SK-N-SH (cell line): ENCODE results near the gene AVPR2. TPM values are rescaled to one million over a fixed set of nuclear protein-coding genes. Genes with fewer than 3 reads are reported as not detected.

Experiments
- CTCF ChIA-PET: fragments of 300-600, 350-600 bp; formaldehyde crosslinking; extraction: SDS; loops from one replicate; lab custom pipeline; 2021; lab: Yijun Ruan, JAX
- POLR2A ChIA-PET: fragments of 350-600 bp; sonication (Branson Sonifier 250); formaldehyde crosslinking; extraction: SDS; loops from one replicate; lab custom pipeline; 2020; ENCODE audit warnings: antibody characterized with exemption, inconsistent platforms; lab: Yijun Ruan, JAX
- DNase-seq: peaks from one replicate; pipeline ENCODE4 v3.0.0; 2012
- H2AFZ ChIP-seq: fragments of 200-600 bp; sonication (generic); 2 replicates; pipeline ENCODE4 v1.8.1; 2016; ENCODE audit warnings: antibody characterized with exemption, mild to moderate bottlenecking, low read depth
- H3F3A ChIP-seq: fragments of 200-600 bp; sonication (generic); replicated peaks from 2 replicates; pipeline ENCODE3; 2016; ENCODE audit warnings: antibody characterized with exemption, mild to moderate bottlenecking; ENCODE audit not compliant: insufficient read depth
- H3K27ac ChIP-seq, 2 experiments: fragments of 200-500 bp in 1 of 2; fragments of 200-600 bp in 1 of 2; sonication (Bioruptor generic) in 1 of 2; sonication (generic), shearing (Covaris generic) in 1 of 2; 2 replicates each; pipeline versions ENCODE4 v1.5.1 to v1.6.1; 2014 to 2016; ENCODE audit warnings: low read depth in 2 of 2, inconsistent platforms in 1 of 2, low read length in 1 of 2, mild to moderate bottlenecking in 1 of 2, mixed read lengths in 1 of 2
- H3K27me3 ChIP-seq: fragments of 200-600 bp; sonication (generic), shearing (Covaris generic); 2 replicates; pipeline ENCODE4 v1.6.1; 2016; ENCODE audit warnings: mixed run types; ENCODE audit not compliant: insufficient read depth
- H3K36me3 ChIP-seq, 2 experiments: fragments of 200-500 bp in 1 of 2; fragments of 200-600 bp in 1 of 2; sonication (Bioruptor generic) in 1 of 2; sonication (generic) in 1 of 2; replicated peaks in 1 of 2; 2 replicates each; pipeline versions ENCODE3 to v1.5.1; 2014 to 2016; ENCODE audit warnings: low read length in 1 of 2, mild to moderate bottlenecking in 1 of 2; ENCODE audit not compliant: insufficient read depth in 2 of 2, control insufficient read depth in 1 of 2
- H3K4me1 ChIP-seq, 2 experiments: fragments of 200-500 bp in 1 of 2; fragments of 200-600 bp in 1 of 2; sonication (Bioruptor generic) in 1 of 2; sonication (generic), shearing (Covaris generic) in 1 of 2; 2 replicates each; pipeline versions ENCODE4 v1.5.1 to v1.6.1; 2014 to 2016; ENCODE audit warnings: low read depth in 1 of 2, low read length in 1 of 2, mixed run types in 1 of 2; ENCODE audit not compliant: insufficient read depth in 2 of 2, control insufficient read depth in 1 of 2
- H3K4me2 ChIP-seq: fragments of 200-600 bp; sonication (generic), shearing (Covaris generic); 2 replicates; pipeline ENCODE4 v1.6.1; 2017; ENCODE audit warnings: mixed run types
- H3K4me3 ChIP-seq, 2 experiments: fragments of 200-500 bp in 1 of 2; fragments of 200-600 bp in 1 of 2; sonication (Bioruptor generic) in 1 of 2; sonication (generic), shearing (Covaris generic) in 1 of 2; 2 replicates each; pipeline versions ENCODE4 v1.5.1 to v1.8.1; 2014 to 2016; ENCODE audit warnings: low read depth in 2 of 2, inconsistent platforms in 1 of 2, low read length in 1 of 2, mild to moderate bottlenecking in 1 of 2, mixed read lengths in 1 of 2, moderate library complexity in 1 of 2
- H3K79me2 ChIP-seq: fragments of 200-600 bp; sonication (generic); 2 replicates; pipeline ENCODE4 v1.8.1; 2017; ENCODE audit warnings: mild to moderate bottlenecking; ENCODE audit not compliant: insufficient read depth
- H3K9ac ChIP-seq: fragments of 200-600 bp; sonication (generic); 2 replicates; pipeline ENCODE4 v1.6.1; 2017; ENCODE audit warnings: mixed run types
- H3K9me2 ChIP-seq: fragments of 200-600 bp; sonication (generic); 2 replicates; pipeline ENCODE4 v1.6.1; 2017; ENCODE audit warnings: mixed run types
- H3K9me3 ChIP-seq: fragments of 200-600 bp; sonication (generic); 2 replicates; pipeline ENCODE4 v1.6.1; 2017; ENCODE audit warnings: mixed run types, mild to moderate bottlenecking, moderate library complexity
- H4K20me1 ChIP-seq: fragments of 200-600 bp; sonication (generic); 2 replicates; pipeline ENCODE4 v1.6.1; 2017; ENCODE audit warnings: mild to moderate bottlenecking, mixed run types; ENCODE audit not compliant: insufficient read depth
- EZH2phosphoT487 ChIP-seq: fragments of 200-600 bp; sonication (generic); IDR thresholded peaks from 2 replicates; pipeline ENCODE4 v1.6.1; 2017; ENCODE audit warnings: low read depth, mixed run types, mild to moderate bottlenecking, antibody characterized with exemption, moderate library complexity, borderline replicate concordance
- FOXM1 ChIP-seq: IDR thresholded peaks from 2 replicates; pipeline ENCODE4 v1.4.0; 2012; ENCODE audit warnings: low read depth, mild to moderate bottlenecking
- GABPA ChIP-seq: IDR thresholded peaks from 2 replicates; pipeline ENCODE4 v1.4.0; 2012; ENCODE audit warnings: low read depth, mild to moderate bottlenecking
- JUND ChIP-seq: IDR thresholded peaks from 2 replicates; pipeline ENCODE4 v1.4.0; 2012
- MXI1 ChIP-seq: IDR thresholded peaks from 2 replicates; pipeline ENCODE4 v1.6.1; 2012; ENCODE audit warnings: mild to moderate bottlenecking, low read depth, low read length, improper control_type of control experiment
- PBX3 ChIP-seq: IDR thresholded peaks from 2 replicates; pipeline ENCODE4; 2012
- RAD21 ChIP-seq: IDR thresholded peaks from 2 replicates; pipeline ENCODE4 v1.6.1; 2012; ENCODE audit warnings: mild to moderate bottlenecking, low read length
- RCOR1 ChIP-seq: fragments of 150-350 bp; IDR thresholded peaks from 2 replicates; pipeline ENCODE4 v1.6.1; 2017; ENCODE audit warnings: antibody characterized with exemption, low read length
- REST ChIP-seq: IDR thresholded peaks from 2 replicates; pipeline ENCODE4 v1.6.1; 2012; ENCODE audit warnings: mild to moderate bottlenecking, low read depth, low read length, moderate library complexity
- SIN3A ChIP-seq: IDR thresholded peaks from 2 replicates; pipeline ENCODE4 v1.6.1; 2012; ENCODE audit warnings: low read depth, mild to moderate bottlenecking, low read length, moderate library complexity, borderline replicate concordance
- SMC3 ChIP-seq: IDR thresholded peaks from 2 replicates; pipeline ENCODE4 v1.6.1; 2012; ENCODE audit warnings: low read depth, low read length, improper control_type of control experiment
- TCF12 ChIP-seq: IDR thresholded peaks from 2 replicates; pipeline ENCODE4 v1.4.0; 2012
- USF2 ChIP-seq: fragments of 150-350 bp; IDR thresholded peaks from 2 replicates; pipeline ENCODE4 v1.6.1; 2017; ENCODE audit warnings: antibody characterized with exemption, low read length, low read depth, borderline replicate concordance
- YY1 ChIP-seq: IDR thresholded peaks from 2 replicates; pipeline ENCODE4 v1.4.0; 2012; ENCODE audit warnings: low read depth, mild to moderate bottlenecking
- WGBS: methylation state at CpG from one replicate; pipeline ENCODE4 v1.1.6; 2017; ENCODE audit warnings: low lambda C conversion rate; 5-methylcytosine and 5-hydroxymethylcytosine counted together
- polyA plus RNA-seq, 3 experiments: library from polyadenylated mRNA; depleted of rRNA; stranded (reverse); fragments of >200 nt; gene quantifications; 2 replicates each; pipeline ENCODE4 v1.2.3, GENCODE V29; 2012

AVPR2 gene
- polyA plus RNA-seq, 1 of the 3 experiments (the other 2 are of a cell fraction) = not detected

- CTCF ChIA-PET = interaction anchor here (1.2 to 11.8 kb wide), 6 partner anchors 11 to 992 kb away, joined by 3 to 271 read pairs (median 76); partner anchors contain the start of genes ARHGAP4, HCFC1, NAA10 and PLXNB3
- H3K4me3 ChIP-seq = no peak overlapping the region
- no peak overlapping the region for H2AFZ ChIP-seq
- POLR2A ChIA-PET = no interaction called here
- DNase-seq = no peak
- peaks cover 14% of the 10 kb centered on the region; the same call in 1 of the 2 replicates for H4K20me1 ChIP-seq
- WGBS = 91% methylated on average over 14 of the region's 19 CpGs
- peaks cover 19% of the 10 kb centered on the region for H3F3A ChIP-seq
- H3K27me3 ChIP-seq = no peaks in the 10 kb centered on the region
- H3K79me2 ChIP-seq = no peaks in the 10 kb centered on the region
- no peaks in the 10 kb centered on the region for H3K9me2 ChIP-seq
- H3K9ac ChIP-seq = no peak overlapping the region
- peaks cover 13 to 75% of the 10 kb centered on the region in 2 experiments for H3K36me3 ChIP-seq
- H3K9me3 ChIP-seq = no peaks in the 10 kb centered on the region
- H3K27ac ChIP-seq = no peak overlapping the region
- H3K4me1 ChIP-seq = no peaks in the 10 kb centered on the region; a peak in 1 of 4 replicates
- TF ChIP-seq PBX3 (no peak), SIN3A (no peak), FOXM1 (no peak), RAD21 (no peak), GABPA (no peak), MXI1 (no peak), SMC3 (no peak), REST (no peak), USF2 (no peak), EZH2phosphoT487 (no peak), TCF12 (no peak), YY1 (no peak), JUND (no peak), RCOR1 (no peak)
- TF ChIP-seq, all 33 proteins: peak for 0
- no peak overlapping the region for H3K4me2 ChIP-seq
Measured at GRCh38 chrX:153950127-153950526, 45.7 kb downstream of the AVPR2 start.
